Fibroblast of the aortic adventitia (primary cell): Measurements from ENCODE around the gene KRT3. TPM values are rescaled to one million over a fixed set of nuclear protein-coding genes. Genes with fewer than 3 reads are reported as not detected.

Source experiments
- DNase-seq: peaks from one replicate; pipeline ENCODE4 v3.0.0-alpha.2; 2010; ENCODE audit warnings: low read depth
- H3K4me3 ChIP-seq: 2 replicates; pipeline ENCODE4 v1.5.1; 2011; ENCODE audit warnings: low read depth, mild to moderate bottlenecking, control low read depth, low read length, moderate library complexity
- total RNA-seq: library from RNA; depleted of rRNA; stranded (reverse); fragments of >200 nt; gene quantifications from 2 replicates; pipeline ENCODE4 v1.2.3, GENCODE V29; 2012; ENCODE audit warnings: low replicate concordance
- TF ChIP-seq, protein P1 (sequence below): IDR thresholded peaks from 2 replicates; pipeline ENCODE4 v1.5.1; 2011; ENCODE audit warnings: mild to moderate bottlenecking, low read length, control low read depth, inconsistent platforms; ENCODE audit not compliant: insufficient read depth

The KRT3 gene
- total RNA-seq, 1 donor = not detected

DNA sequence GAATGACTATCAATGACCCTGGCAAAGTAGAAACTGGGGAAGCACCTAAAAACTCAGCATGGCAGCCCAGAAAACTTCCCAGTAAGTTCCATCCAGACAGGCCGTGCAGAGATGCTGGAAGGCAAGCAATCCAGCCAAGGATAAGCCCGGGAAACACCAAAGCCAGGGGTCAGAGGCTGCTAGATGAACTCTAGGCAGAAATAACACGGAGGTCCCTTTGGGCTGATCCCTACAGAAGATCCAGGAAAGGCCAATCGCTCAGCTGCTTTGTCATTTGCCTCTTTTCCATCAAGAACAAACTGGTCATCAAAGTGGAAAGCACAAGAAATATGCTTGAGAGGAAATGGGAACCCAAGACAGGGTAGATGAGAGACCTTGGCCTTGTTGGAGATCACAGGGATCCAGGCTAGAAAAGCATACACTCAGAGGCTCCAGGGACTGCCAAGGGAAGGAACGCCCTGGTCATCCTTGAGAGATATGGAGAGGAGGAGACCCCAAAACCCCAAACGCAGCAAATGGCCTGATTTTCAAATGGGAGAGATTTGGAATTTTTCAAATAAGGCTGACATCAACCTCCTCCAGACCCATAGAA lies 31.7 kb upstream of the KRT3 start:
- DNase-seq = no peak
- no peak overlapping the region for H3K4me3 ChIP-seq
- TF ChIP-seq, protein P1, sequence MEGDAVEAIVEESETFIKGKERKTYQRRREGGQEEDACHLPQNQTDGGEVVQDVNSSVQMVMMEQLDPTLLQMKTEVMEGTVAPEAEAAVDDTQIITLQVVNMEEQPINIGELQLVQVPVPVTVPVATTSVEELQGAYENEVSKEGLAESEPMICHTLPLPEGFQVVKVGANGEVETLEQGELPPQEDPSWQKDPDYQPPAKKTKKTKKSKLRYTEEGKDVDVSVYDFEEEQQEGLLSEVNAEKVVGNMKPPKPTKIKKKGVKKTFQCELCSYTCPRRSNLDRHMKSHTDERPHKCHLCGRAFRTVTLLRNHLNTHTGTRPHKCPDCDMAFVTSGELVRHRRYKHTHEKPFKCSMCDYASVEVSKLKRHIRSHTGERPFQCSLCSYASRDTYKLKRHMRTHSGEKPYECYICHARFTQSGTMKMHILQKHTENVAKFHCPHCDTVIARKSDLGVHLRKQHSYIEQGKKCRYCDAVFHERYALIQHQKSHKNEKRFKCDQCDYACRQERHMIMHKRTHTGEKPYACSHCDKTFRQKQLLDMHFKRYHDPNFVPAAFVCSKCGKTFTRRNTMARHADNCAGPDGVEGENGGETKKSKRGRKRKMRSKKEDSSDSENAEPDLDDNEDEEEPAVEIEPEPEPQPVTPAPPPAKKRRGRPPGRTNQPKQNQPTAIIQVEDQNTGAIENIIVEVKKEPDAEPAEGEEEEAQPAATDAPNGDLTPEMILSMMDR = no peak

DNA sequence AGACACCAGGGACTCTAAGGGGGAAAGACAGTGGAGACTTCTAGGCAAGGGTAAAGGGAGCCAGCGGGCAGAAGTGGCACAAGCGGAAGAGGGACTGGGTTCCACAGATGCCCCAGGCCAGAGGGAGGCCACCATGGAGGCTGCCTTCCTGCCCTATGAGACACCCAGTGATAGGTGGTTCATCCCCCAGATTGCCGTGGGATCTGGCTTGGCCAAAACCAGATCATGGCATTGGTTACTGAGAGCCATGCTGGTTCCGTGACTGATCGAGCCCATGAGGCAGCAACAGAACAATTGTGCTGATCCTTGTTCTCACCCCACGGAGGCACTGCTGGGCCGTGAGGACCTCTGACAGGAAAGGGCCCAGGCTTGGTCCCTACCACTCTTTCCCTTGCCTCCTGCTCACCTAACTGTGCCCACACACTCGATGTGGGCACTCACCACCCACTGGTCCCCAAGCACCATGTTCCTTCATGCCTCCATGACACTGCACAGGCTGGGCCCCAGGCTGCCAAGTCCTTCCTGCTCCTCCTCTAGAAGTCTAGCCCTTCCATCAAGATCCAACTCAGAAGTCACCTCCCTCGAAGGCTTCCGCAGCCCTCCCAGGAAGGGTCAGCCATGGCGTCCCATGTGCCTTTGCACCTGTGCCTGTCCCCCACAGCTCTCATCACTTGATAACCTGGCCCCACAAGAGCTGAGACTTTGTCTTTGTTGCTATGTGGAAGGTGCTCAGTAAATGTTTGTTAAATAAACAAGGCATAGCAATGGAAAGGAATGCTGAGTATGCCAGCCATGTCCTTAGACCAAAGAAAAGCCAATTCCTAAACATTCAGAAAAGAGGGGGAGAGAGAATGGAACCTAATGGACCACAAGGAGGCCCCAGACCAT lies 30.9 kb upstream of the KRT3 start:
- DNase-seq = no peak
- H3K4me3 ChIP-seq = no peak overlapping the region
- TF ChIP-seq, protein P1 = no peak

DNA sequence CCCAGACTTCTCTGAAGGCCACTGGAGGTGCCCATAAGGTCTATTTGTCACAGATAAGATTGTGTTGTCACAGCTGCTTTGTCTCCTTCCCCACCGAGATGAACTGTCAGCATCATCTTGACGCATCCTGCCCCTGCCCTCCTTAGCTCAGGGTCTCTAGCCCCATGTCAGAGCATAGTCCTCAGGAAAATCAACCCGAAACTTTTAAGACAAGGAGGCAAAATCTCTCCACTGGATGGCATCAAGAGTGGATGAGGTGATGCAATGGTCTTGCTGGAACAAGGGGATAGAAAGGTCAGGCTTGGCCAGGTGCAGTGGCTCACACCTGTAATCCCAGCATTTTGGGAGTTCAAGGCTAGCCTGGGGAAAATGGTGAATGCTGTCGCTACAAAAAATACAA lies 30.0 kb upstream of the KRT3 start:
- TF ChIP-seq, protein P1 = no peak
- H3K4me3 ChIP-seq = no peak overlapping the region
- DNase-seq = no peak

DNA sequence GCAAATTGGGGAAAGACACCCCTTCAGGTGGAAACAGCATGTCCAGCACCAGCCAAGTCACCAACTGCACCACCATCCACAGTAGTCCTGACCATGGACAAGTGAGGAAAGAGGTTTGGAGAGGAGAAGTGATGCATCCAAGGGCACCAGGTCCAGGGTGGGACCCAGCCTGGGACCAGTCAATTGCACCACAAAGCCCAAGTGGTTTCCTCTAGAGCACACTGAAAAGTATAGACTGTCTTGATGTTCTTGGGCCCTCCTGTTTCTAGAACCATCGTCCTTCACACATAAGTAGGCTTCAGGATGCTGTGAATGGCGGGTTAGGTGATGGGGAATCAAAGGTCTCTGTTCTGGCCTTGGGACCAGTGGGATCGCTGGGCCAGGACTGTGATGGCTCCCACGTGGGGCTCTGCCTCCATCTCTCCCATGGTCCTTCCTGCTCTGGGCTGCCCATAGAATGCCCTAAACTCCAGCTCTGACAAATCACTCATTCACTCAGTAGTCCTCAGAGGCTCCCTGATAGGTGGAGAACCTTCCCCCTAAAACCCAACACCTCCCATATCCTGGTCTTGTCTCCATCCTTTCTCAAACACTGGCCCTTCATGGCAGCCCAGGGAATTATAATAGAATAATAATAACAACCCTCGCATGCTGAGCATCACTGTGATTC lies 29.0 kb upstream of the KRT3 start:
- TF ChIP-seq, protein P1 = no peak
- no peak overlapping the region for H3K4me3 ChIP-seq
- DNase-seq = no peak

DNA sequence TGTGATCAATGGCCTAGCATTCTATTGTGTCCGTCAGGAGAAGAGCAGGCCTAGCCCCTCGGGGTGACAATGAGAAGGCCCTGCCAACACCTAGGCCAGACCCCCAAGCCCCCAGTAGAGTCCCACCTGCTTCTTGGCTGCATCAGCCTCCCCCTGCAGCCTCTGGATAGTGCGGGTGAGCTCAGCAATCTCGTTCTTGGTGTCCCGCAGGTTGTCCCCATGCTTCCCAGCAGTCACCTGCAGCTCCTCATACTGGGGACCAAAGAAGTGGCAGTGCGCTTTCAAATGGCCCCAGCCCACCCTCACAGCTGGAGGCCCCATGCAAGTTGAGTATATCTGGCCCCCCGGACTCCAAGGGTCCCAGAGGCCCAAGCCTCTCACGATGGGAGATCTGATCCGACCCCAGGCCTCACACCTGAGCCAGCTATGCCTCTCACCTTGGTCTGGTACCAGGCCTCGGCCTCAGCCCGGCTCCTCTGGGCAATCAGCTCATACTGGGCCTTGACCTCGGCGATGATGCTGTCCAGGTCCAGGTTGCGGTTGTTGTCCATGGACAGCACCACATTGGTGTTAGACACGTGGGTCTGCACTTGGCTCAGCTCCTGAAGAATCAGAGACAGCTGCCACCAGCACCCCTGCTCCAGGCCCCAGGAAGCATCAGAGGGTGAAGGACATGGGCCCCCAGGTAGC lies 28.0 kb upstream of the KRT3 start:
- H3K4me3 ChIP-seq = no peak overlapping the region
- TF ChIP-seq, protein P1 = no peak
- no peak for DNase-seq

DNA sequence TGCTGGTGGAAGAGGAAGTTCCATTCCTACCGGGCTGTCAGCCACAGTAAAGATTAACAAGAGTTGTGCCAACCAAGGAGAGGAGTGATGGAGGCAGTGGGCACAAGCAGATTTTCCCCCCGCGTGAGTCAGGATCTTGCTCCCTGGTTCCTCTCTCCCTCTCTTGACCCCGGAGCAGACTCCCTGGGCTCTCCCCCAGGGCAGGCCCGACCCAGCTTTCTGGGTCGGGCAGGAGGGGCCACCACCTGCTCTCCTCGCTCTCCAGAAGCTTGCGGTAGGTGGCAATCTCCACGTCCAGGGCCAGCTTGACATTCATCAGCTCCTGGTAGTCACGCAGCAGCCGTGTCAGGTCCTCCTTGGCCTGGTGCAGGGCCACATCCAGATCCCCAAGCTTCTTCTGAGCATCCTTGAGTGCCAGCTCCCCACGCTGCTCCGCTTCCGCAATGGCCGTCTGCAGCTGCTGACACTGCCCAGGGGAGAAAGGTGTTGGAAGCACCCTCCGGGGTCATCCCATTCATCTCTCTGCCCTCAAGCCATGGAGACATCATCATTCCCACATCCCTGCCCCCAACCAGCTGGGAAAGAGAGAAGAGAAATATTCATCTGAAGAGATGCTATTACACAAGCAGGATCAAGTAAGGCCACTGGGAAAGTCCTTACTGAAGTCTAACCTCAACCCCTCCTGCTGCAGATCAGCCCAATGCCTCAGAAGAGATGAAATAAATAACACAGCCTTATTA lies 27.0 kb upstream of the KRT3 start:
- DNase-seq = no peak
- TF ChIP-seq, protein P1 = no peak
- H3K4me3 ChIP-seq = no peak overlapping the region
